DOHH2 (cell line): ENCODE data around the gene ZNF738.

Experiments used
- CTCF ChIP-seq: fragments of 200-600 bp; sonication (generic); IDR thresholded peaks from one replicate; pipeline ENCODE4 v1.5.1; 2014; ENCODE audit warnings: antibody characterized with exemption, mild to moderate bottlenecking, low read depth, low read length; ENCODE audit not compliant: poor library complexity, severe bottlenecking
- EZH2phosphoT487 ChIP-seq: fragments of 200-600 bp; sonication (generic); IDR thresholded peaks from 2 replicates; pipeline ENCODE4 v1.6.1; 2017; ENCODE audit warnings: borderline replicate concordance, mild to moderate bottlenecking, antibody characterized with exemption, low read length, moderate library complexity, mixed read lengths

GRCh38 chr19:21396121-21396520, 37.3 kb downstream of the ZNF738 start:
- no peak for TF ChIP-seq CTCF
- no peak for TF ChIP-seq EZH2phosphoT487
